ENCODE results near the gene RAMACL.
A peak's percentile ranks its signal among the peaks of the same experiment; 100 is the strongest.

Gene RAMACL

GRCh38 chr6:166572370-166573261 is 13.9 kb downstream of the RAMACL start:
- no peak for DNase-seq

GRCh38 chr6:166570929-166571713 is 15.4 kb downstream of the RAMACL start:
- DNase-seq = no peak

DNA sequence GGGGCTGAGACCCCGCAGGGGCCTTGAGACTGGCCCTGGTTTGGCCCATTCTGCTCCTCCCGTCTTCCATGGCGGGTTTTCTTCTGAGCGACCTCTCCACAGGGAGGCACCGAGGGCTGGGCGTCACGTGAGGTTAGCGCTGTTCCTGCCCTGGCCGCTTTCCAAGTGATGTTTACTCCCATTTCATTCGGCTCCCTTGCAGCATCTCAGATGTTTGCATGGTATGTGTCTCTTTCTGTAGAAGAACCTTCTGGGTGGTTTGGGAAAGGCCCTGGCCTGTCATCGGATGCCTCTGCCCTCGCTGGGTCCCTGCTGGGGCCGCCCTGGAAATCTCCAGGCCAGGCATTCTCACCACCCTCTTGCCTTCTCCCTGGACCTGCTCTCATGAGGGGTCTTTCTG is 17.3 kb downstream of the RAMACL start:
- DNase-seq = no peak

GRCh38 chr6:166567813-166568212 is 18.7 kb downstream of the RAMACL start:
- no peak for DNase-seq

DNA sequence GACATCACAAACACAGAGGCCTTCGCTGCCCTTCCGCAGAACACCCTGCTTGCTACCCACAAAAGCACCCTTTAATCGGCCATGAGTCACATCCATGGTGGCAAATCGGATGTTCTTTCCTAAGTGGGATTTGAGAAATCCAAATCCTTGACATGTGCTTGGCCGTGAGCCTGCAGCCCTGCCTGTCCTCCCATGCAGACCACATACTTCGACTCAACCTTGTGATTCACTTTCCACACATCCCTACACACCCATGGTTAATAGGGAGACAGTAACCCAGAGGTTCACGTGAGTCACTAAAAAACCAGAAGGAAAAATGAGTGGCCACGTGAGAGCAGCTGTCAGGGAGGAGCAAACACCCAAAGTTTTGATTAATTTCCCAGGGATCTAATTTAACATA is 19.4 kb downstream of the RAMACL start:
- DNase-seq = no peak

GRCh38 chr6:166566026-166567011 is 20.2 kb downstream of the RAMACL start:
- DNase-seq = no peak

DNA sequence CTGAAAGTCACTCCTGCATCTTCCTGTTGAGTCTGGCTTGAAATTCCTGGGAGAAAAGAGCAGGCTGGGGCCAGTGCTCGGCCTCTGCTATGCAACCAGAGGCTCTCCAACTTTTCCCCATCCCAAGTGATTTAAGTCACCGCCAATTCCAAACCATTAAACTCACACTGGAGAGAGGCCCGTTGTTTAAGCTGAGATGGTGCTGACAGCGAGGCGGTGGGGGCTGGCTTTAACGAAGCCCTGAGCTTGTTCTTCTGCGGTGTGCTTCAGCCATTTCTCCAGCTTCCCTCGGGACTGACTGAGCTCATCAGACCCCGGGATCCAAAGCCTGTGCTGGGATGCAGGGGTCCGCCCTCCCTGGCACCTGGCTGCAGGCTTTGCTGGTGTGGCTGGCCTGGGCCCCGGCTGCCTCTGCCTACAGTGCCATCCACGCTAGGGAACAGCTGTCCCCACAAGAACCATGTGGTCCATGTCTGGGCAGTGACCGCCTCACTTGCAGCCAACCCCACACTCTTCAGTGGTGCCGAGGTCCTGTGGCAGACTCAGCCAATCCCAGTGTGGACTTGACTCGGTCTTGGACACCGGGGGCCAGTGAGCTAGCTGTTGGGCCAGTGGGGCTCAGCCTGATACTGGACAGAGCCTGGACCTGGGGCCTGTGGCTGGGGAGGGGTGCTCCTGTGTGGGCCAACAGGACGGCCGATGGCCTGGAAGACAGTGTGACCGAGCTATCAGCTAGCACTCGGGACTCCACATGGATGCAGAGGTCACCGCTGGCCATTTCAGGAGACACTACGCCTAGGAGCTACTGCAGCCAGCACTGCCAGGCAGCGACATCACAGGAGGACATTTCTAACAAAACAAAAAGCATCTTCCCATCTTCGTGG is 21.2 kb downstream of the RAMACL start:
- no peak for DNase-seq

DNA sequence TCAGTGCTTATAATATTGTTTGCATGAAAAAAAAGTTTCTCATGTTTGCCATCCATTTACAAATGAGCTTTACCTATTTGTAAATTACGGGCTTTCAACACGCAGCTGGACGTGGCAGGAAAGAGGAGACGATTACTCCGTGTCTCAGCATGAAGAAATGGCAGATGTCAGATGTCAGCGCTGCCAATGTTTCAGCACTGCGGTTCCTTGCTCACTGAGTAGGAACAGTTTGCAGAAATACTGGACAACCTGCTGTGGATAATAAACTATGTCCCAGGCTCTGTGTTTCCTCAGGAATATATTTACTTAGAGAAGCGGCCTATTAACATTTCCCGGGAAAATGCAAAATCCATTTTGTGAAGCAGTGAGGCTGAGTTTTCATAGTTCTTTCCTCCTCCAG is 22.7 kb downstream of the RAMACL start:
- DNase-seq = no peak

- no peak for DNase-seq
Measured at GRCh38 chr6:166563200-166563599, 23.3 kb downstream of the RAMACL start.

- DNase-seq = no peak
Measured at GRCh38 chr6:166562726-166563125, 23.8 kb downstream of the RAMACL start.

- DNase-seq = no peak
Measured at GRCh38 chr6:166561771-166562359, 24.6 kb downstream of the RAMACL start.

DNA sequence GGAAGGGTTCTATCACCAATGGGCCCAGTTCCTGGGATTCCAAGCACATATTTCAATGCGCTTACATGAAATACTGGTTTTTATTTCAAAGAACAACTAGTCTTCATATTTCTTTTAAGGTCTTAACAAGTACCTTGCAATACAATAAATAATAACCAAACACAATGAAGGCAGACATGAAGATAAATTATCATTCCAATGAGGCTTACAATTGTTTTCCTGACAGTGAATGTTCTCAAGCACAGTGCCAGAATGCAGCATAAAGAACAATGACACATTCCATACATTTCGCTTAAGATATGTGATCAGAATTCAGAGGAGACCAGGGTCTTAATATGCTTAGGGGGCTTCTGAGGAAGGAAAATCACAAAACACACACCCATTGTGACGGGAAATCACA is 26.3 kb downstream of the RAMACL start:
- DNase-seq = no peak

DNA sequence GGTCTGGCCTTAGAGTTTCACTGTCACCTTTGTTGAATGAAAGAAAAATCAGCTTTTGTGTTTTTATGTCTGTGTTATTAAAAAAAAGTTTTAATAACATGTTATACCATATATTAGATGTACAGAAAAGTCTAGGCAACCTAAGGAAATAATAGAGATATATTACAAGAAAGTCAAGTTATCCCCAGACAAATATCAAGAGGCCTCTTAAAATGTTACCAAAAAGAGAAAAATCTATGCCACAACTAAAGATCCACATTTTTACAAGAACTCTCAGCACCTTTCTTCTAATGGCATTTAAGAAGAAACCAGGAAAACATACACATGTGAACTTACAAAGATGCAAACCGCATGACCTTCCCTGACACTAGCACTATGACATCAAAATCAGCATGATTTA is 26.8 kb downstream of the RAMACL start:
- DNase-seq = no peak

GRCh38 chr6:166559211-166559610 is 27.3 kb downstream of the RAMACL start:
- no peak for DNase-seq

- no peak for DNase-seq
Measured at GRCh38 chr6:166558156-166559005, 28.1 kb downstream of the RAMACL start.

DNA sequence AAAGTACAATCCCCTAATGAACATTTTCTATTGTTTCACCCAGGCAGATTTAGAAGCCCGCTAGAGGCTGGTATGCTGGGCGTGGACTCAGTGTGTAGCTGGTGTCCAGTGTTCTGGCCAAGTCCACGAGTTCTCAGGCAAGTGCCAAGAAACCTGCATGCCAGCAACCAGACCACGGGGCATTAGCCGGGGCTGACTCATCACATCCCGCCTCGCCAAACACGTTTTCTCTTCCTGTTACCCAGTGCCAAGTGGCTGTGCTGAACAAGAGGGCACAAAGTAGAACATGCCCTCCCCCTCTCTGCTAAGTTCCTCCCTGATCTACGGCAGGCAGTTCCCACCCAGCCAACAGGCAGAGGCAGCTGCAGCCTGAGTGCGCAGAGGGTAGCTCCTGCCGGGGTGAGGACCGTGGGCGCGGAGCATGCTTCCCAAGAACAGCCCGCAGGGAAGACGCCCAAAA is 29.6 kb downstream of the RAMACL start:
- peak in 1 of 2 donors; percentile 35 for DNase-seq

DNA sequence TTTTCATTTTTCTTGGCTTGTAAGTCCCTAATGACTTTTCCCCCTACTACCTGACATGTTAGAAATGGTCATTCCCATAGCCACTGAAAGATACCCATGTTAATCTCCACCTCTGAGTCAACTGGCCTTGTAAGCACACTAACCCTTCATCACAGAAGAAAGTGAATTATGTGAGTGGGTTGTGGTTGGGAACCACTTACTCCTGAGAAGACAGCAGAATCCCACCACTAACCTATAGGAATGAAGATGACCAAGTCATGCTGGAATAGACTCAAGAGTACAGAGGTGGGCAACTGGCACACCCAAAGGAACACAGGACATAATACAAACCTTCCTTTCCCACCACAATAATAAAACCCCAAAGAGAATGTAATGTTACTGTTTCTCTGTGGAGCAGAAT is 30.1 kb downstream of the RAMACL start:
- no peak for DNase-seq

DNA sequence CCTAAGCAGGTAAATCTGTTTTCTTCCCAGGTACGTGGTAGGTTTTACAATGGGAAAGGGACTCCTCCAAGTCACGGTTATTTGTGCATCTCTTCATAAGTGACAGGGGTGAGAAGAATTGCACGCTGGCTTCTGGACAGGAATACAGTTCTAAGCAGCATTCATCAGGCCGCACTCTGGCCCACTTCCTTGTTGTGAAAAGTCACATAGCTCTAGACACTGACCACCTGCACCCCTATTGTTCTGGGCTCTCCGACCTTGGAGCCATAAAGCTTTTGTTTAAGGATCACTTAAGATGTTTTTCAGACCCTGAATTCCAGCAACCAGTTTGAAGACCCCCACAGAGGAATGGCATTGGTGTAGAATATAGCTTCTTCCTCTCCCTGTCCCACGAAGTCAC is 31.4 kb downstream of the RAMACL start:
- no peak for DNase-seq

DNA sequence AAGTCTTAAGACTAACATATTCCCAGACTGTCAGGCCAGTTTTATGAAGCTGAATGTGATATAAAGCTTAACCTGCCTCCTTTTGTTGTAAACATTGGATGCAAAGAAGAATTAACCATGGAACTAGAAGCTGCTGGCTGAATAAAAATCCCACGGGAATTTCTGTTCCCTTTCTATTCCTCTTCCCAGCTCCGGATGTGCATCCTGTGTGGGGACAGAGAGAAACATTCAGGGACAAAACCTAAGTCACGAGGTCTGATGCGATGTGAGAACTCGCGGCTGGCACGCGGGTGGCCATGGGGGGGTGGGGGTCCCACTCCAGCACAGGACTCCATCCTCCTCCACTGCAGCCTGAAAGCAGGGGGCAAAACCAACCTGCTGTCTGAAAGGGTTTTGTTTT is 32.2 kb downstream of the RAMACL start:
- no peak for DNase-seq

DNA sequence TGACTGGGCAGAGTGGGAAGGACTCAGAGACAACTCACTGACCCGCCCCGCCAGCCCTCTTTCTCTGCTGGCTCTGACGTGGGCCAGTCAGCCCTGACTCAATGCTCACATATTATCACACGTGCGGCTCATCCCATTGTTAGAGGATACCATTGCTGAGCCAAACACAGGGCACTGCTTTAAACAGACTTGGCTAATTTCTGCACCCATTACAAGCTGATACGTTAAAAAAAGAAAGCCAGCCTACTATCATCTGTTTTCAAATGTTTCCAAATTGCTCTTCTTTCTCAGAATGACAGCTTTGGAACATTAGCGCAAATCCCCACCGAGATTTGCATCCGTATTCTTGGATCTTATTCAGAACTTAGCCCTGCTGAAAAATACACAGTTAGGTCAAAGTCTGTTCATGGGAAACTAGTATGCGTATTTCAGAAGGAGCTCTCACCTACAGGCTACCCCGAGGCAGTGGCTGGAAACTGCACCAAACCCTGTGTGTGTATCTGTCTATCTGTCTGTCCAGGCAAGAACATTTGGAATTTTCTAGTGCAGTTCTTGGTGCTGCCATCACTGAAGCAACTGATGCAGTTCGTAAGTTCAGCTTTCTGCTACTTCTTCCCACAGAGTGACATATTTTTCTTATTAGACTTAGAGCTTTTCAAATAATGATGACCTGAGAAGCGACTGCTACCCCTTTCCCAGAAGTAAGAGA is 32.8 kb downstream of the RAMACL start:
- no peak for DNase-seq
